Smooth muscle cell (in vitro differentiated cells): ENCODE results near the gene RGS6. TPM values are rescaled to one million over a fixed set of nuclear protein-coding genes. Genes with fewer than 3 reads are reported as not detected.

Experiments used
- DNase-seq: peaks from one replicate; lab custom pipeline; 2025; ENCODE audit not compliant: unreplicated experiment; lab: John Stamatoyannopoulos, UW
- H2AFZ ChIP-seq: fragments of 200-600 bp; sonication (generic); 2 replicates; pipeline ENCODE4 v1.6.0; 2016; ENCODE audit warnings: antibody characterized with exemption, low read depth, mild to moderate bottlenecking
- H3F3A ChIP-seq: fragments of 200-600 bp; sonication (generic); 2 replicates; pipeline ENCODE4 v1.6.0; 2017; ENCODE audit warnings: antibody characterized with exemption, low read depth
- H3K27ac ChIP-seq: fragments of 200-600 bp; sonication (generic); 2 replicates; pipeline ENCODE4 v1.5.1; 2016; ENCODE audit warnings: low read depth, mild to moderate bottlenecking
- H3K27me3 ChIP-seq: fragments of 200-600 bp; sonication (generic); 2 replicates; pipeline ENCODE4 v1.6.1; 2016; ENCODE audit warnings: low read depth, mild to moderate bottlenecking
- H3K36me3 ChIP-seq: fragments of 200-600 bp; sonication (generic); 2 replicates; pipeline ENCODE4 v1.5.1; 2016; ENCODE audit warnings: low read depth
- H3K4me1 ChIP-seq: fragments of 200-600 bp; sonication (generic); 2 replicates; pipeline ENCODE4 v1.5.1; 2016; ENCODE audit warnings: low read depth
- H3K4me2 ChIP-seq: fragments of 200-600 bp; sonication (generic); 2 replicates; pipeline ENCODE4 v1.6.0; 2016; ENCODE audit warnings: mild to moderate bottlenecking
- H3K4me3 ChIP-seq: fragments of 200-600 bp; sonication (generic); 2 replicates; pipeline ENCODE4 v1.5.1; 2016; ENCODE audit warnings: mild to moderate bottlenecking
- H3K79me2 ChIP-seq: fragments of 200-600 bp; sonication (generic); 2 replicates; pipeline ENCODE4 v1.6.0; 2016; ENCODE audit warnings: low read depth, mild to moderate bottlenecking
- H3K9ac ChIP-seq: fragments of 200-600 bp; sonication (generic); 2 replicates; pipeline ENCODE4 v1.6.0; 2016; ENCODE audit warnings: low read depth
- H3K9me3 ChIP-seq: fragments of 200-600 bp; sonication (generic); replicated peaks from 2 replicates; pipeline ENCODE4 v1.5.1; 2016; ENCODE audit warnings: low read depth
- H4K20me1 ChIP-seq: fragments of 200-600 bp; sonication (generic); 2 replicates; pipeline ENCODE4 v1.6.0; 2016; ENCODE audit warnings: low read depth
- CTCF ChIP-seq: fragments of 200-600 bp; sonication (generic); IDR thresholded peaks from 2 replicates; pipeline ENCODE4 v1.5.1; 2017; ENCODE audit warnings: borderline replicate concordance, mild to moderate bottlenecking, antibody characterized with exemption; ENCODE audit not compliant: insufficient read depth, poor library complexity, severe bottlenecking
- WGBS: methylation state at CpG from one replicate; pipeline ENCODE4 v1.1.7; 2016; ENCODE audit warnings: low lambda C conversion rate; 5-methylcytosine and 5-hydroxymethylcytosine counted together
- polyA plus RNA-seq: library from polyadenylated mRNA; unstranded; fragments of >200 nt; fragmentation: Nextera tagmentation; extraction: Ambion mirVana; gene quantifications from 2 replicates; pipeline ENCODE4 v1.2.1, GENCODE V29; 2016
- total RNA-seq: library from RNA; depleted of rRNA; stranded (reverse); fragments of >200 nt; gene quantifications from 2 replicates; pipeline ENCODE4 v1.2.3, GENCODE V29; 2014

Gene RGS6
- total and polyA plus RNA-seq, 2 experiments from 2014 or later = 0.40 TPM; not detected in 1

GRCh38 chr14:72401101-72401625 is 468.9 kb downstream of the RGS6 start:
- no peak overlapping the region for H2AFZ ChIP-seq
- no peaks in the 10 kb centered on the region for H3K4me1 ChIP-seq
- H3K9ac ChIP-seq = no peak overlapping the region
- no peaks in the 10 kb centered on the region for H3K27me3 ChIP-seq
- no peak overlapping the region for H3K4me3 ChIP-seq
- no peaks in the 10 kb centered on the region for H3K9me3 ChIP-seq
- no peak overlapping the region for H3K27ac ChIP-seq
- H3F3A ChIP-seq = no peaks in the 10 kb centered on the region
- H3K79me2 ChIP-seq = no peaks in the 10 kb centered on the region
- no peaks in the 10 kb centered on the region for H3K36me3 ChIP-seq
- 83% methylated on average over 4 of the region's 4 CpGs for WGBS
- H4K20me1 ChIP-seq = no peaks in the 10 kb centered on the region
- no peak overlapping the region for H3K4me2 ChIP-seq
- DNase-seq = no peak
- no peak for TF ChIP-seq CTCF

GRCh38 chr14:72401632-72402376 is 469.6 kb downstream of the RGS6 start:
- H3K4me3 ChIP-seq = no peak overlapping the region
- no peaks in the 10 kb centered on the region for H4K20me1 ChIP-seq
- H3K9ac ChIP-seq = no peak overlapping the region
- H3K27ac ChIP-seq = no peak overlapping the region
- no peaks in the 10 kb centered on the region for H3K27me3 ChIP-seq
- H3K4me1 ChIP-seq = no peaks in the 10 kb centered on the region
- no peak for DNase-seq
- WGBS = 88% methylated on average over 8 of the region's 8 CpGs
- H3K4me2 ChIP-seq = no peak overlapping the region
- no peaks in the 10 kb centered on the region for H3K36me3 ChIP-seq
- H2AFZ ChIP-seq = no peak overlapping the region
- no peaks in the 10 kb centered on the region for H3F3A ChIP-seq
- H3K9me3 ChIP-seq = no peaks in the 10 kb centered on the region
- TF ChIP-seq CTCF = no peak
- no peaks in the 10 kb centered on the region for H3K79me2 ChIP-seq

- H2AFZ ChIP-seq = no peak overlapping the region
- H3F3A ChIP-seq = no peaks in the 10 kb centered on the region
- 93% methylated on average over 3 of the region's 3 CpGs for WGBS
- H4K20me1 ChIP-seq = no peaks in the 10 kb centered on the region
- H3K27ac ChIP-seq = no peak overlapping the region
- H3K9me3 ChIP-seq = no peaks in the 10 kb centered on the region
- no peak overlapping the region for H3K4me3 ChIP-seq
- TF ChIP-seq CTCF = no peak
- no peaks in the 10 kb centered on the region for H3K79me2 ChIP-seq
- no peaks in the 10 kb centered on the region for H3K4me1 ChIP-seq
- no peak for DNase-seq
- no peak overlapping the region for H3K9ac ChIP-seq
- no peak overlapping the region for H3K4me2 ChIP-seq
- H3K36me3 ChIP-seq = no peaks in the 10 kb centered on the region
- no peaks in the 10 kb centered on the region for H3K27me3 ChIP-seq
These were observed 470.1 kb downstream of the RGS6 start for GRCh38 chr14:72402377-72402772.
